Activated CD4-positive, alpha-beta T cell treated with anti-CD3 and anti-CD28 coated beads for 36 hours (primary cell): ENCODE measurements around the gene OR10K2. TPM values are rescaled to one million over a fixed set of nuclear protein-coding genes. Genes with fewer than 3 reads are reported as not detected.

Experiments
- total RNA-seq, 2 experiments: library from RNA; stranded (reverse); gene quantifications; one replicate each; pipeline ENCODE4 v1.2.3, GENCODE V29; 2021

Gene OR10K2
- total RNA-seq, 2 experiments from 2014 or later, result not detected

Other genes with a start within 250 kb of the OR10K2 start
- gene CD1D, start 245.3 kb downstream of the OR10K2 start, total RNA-seq, result under 1 TPM in 1 of 2 experiments, not detected in 1; 0.07 TPM
- gene CD1A, start 171.8 kb downstream of the OR10K2 start, total RNA-seq, result under 1 TPM in 1 of 2 experiments, not detected in 1; 0.09 TPM
- gene CD1C, start 136.3 kb downstream of the OR10K2 start, total RNA-seq, result under 1 TPM; 0.14 to 0.21 TPM
- gene CD1B, start 94.7 kb downstream of the OR10K2 start, total RNA-seq, result not detected
- not detected for gene CD1E, start 72.3 kb downstream of the OR10K2 start, total RNA-seq
- gene OR10T2, start 26.8 kb downstream of the OR10K2 start, total RNA-seq, result not detected
- not detected for gene OR10K1, start 35.6 kb upstream of the OR10K2 start, total RNA-seq
- gene OR10R2, start 46.0 kb upstream of the OR10K2 start, total RNA-seq, result not detected
- not detected for gene OR6Y1, start 128.2 kb upstream of the OR10K2 start, total RNA-seq
- gene OR6P1, start 144.3 kb upstream of the OR10K2 start, total RNA-seq, result not detected
- not detected for gene OR10X1, start 153.7 kb upstream of the OR10K2 start, total RNA-seq
- gene OR10Z1, start 179.0 kb upstream of the OR10K2 start, total RNA-seq, result not detected